RWPE2 (cell line): ENCODE measurements around the gene AHCYL2.
"Not testable (repeated sequence)": the region's sequence is repeated elsewhere in the genome, so short reads cannot be mapped to it uniquely, and the experiment has no call there.

Source experiments
- ATAC-seq: fragments of 200-7000 bp; cut with Tn5 transposase; 3 replicates; pipeline ENCODE4 v1.9.1; 2021; ENCODE audit warnings: low read depth
- DNase-seq: peaks from one replicate; pipeline ENCODE4 v3.0.0-alpha.2; 2020; ENCODE audit warnings: low spot score
- H3K27ac ChIP-seq: fragments of 450-650 bp; 2 replicates; pipeline ENCODE4 v1.5.1; 2017; ENCODE audit warnings: mild to moderate bottlenecking; ENCODE audit not compliant: poor library complexity, severe bottlenecking
- H3K27me3 ChIP-seq: fragments of 250-450 bp; sonication (Bioruptor Pico); 2 replicates; pipeline ENCODE4 v1.5.1; 2021; ENCODE audit warnings: mild to moderate bottlenecking, moderate library complexity; ENCODE audit not compliant: insufficient read depth, poor library complexity, severe bottlenecking
- H3K36me3 ChIP-seq: fragments of 250-450 bp; sonication (Bioruptor Pico); 2 replicates; pipeline ENCODE4 v1.5.1; 2020; ENCODE audit warnings: low read depth, mild to moderate bottlenecking, moderate library complexity
- H3K4me1 ChIP-seq: fragments of 250-450 bp; sonication (Bioruptor Pico); 2 replicates; pipeline ENCODE4 v1.5.1; 2021; ENCODE audit warnings: mild to moderate bottlenecking, moderate library complexity; ENCODE audit not compliant: insufficient read depth, poor library complexity, severe bottlenecking
- H3K4me3 ChIP-seq: fragments of 250-450 bp; sonication (Bioruptor Pico); 2 replicates; pipeline ENCODE4 v1.5.1; 2021; ENCODE audit warnings: mild to moderate bottlenecking, moderate library complexity; ENCODE audit not compliant: severe bottlenecking
- H3K9me3 ChIP-seq: fragments of 250-450 bp; sonication (Bioruptor Pico); 2 replicates; pipeline ENCODE4 v1.5.1; 2021; ENCODE audit warnings: mild to moderate bottlenecking, moderate library complexity; ENCODE audit not compliant: severe bottlenecking
- TF ChIP-seq, protein P1 (sequence below): fragments of 450-650 bp; IDR thresholded peaks from one replicate; pipeline ENCODE4 v1.5.1; 2017; ENCODE audit warnings: mild to moderate bottlenecking, moderate library complexity; ENCODE audit not compliant: poor library complexity, severe bottlenecking

Gene AHCYL2

GRCh38 chr7:129439963-129440625, 215.3 kb downstream of the AHCYL2 start:
- Histone ChIP-seq H3K27ac (peak overlapping the region; percentile 80), H3K4me1 (peaks cover 33% of the 10 kb centered on the region), H3K36me3 (peaks cover 20% of the 10 kb centered on the region), H3K4me3 (no peak overlapping the region), H3K9me3 (no peaks in the 10 kb centered on the region), H3K27me3 (no peaks in the 10 kb centered on the region)
- no peak for ATAC-seq
- no peak for DNase-seq
- TF ChIP-seq, protein P1, sequence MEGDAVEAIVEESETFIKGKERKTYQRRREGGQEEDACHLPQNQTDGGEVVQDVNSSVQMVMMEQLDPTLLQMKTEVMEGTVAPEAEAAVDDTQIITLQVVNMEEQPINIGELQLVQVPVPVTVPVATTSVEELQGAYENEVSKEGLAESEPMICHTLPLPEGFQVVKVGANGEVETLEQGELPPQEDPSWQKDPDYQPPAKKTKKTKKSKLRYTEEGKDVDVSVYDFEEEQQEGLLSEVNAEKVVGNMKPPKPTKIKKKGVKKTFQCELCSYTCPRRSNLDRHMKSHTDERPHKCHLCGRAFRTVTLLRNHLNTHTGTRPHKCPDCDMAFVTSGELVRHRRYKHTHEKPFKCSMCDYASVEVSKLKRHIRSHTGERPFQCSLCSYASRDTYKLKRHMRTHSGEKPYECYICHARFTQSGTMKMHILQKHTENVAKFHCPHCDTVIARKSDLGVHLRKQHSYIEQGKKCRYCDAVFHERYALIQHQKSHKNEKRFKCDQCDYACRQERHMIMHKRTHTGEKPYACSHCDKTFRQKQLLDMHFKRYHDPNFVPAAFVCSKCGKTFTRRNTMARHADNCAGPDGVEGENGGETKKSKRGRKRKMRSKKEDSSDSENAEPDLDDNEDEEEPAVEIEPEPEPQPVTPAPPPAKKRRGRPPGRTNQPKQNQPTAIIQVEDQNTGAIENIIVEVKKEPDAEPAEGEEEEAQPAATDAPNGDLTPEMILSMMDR = no peak

GRCh38 chr7:129443612-129444011, 218.8 kb downstream of the AHCYL2 start:
- no peak for DNase-seq
- Histone ChIP-seq H3K36me3 (peaks cover 20% of the 10 kb centered on the region), H3K4me1 (peaks cover 17% of the 10 kb centered on the region), H3K27ac (no peak overlapping the region), H3K27me3 (no peaks in the 10 kb centered on the region), H3K9me3 (no peaks in the 10 kb centered on the region), H3K4me3 (no peak overlapping the region)
- ATAC-seq = no peak
- TF ChIP-seq, protein P1 = no peak

DNA sequence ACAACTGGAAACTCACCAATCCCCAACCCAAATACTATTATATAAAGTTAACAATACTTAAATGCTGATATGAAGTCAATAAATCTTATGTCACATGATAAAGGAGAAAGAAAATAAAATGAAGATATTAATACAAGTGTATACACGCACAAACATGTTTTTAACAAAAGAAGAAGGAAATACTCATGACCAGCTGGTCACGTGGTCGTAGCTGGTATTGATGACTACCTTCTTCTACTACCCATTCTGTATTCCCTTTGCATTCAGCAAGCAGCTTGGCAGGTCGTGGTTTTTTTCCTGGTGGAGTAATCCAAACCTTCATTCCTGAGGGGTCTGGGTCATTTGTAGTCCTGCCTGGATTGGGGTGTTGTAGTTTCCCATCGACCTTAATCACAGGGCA, 219.9 kb downstream of the AHCYL2 start:
- not testable (repeated sequence) for H3K4me1 ChIP-seq, H3K27me3 ChIP-seq
- H3K36me3 ChIP-seq = peaks cover 20% of the 10 kb centered on the region

GRCh38 chr7:129446925-129447324, 222.1 kb downstream of the AHCYL2 start:
- not testable (repeated sequence) for H3K4me1 ChIP-seq, H3K27ac ChIP-seq, DNase-seq, ATAC-seq, H3K9me3 ChIP-seq, H3K4me3 ChIP-seq, H3K27me3 ChIP-seq
- H3K36me3 ChIP-seq = peaks cover 13% of the 10 kb centered on the region

More for the DNA sequence above, 219.9 kb downstream of the AHCYL2 start:
- DNase-seq, H3K27ac ChIP-seq, H3K4me3 ChIP-seq, ATAC-seq, H3K9me3 ChIP-seq: not testable (repeated sequence)

DNA sequence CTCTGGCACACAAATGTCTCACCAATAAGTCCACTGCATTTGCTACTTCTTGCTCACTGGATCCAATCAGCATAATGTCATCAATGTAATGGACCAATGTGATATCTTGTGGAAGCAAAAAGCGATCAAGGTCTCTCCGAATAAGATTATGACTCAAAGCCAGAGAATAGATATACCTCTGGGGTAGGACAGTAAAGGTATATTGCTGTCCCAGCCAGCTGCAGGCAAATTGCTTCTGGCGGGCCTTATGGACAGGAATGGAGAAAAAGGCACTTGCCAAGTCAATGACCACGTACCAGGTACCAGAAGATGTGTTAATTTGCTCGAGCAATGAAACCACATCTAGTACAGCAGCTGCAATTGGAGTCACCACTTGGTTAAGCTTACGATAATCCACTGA, 222.6 kb downstream of the AHCYL2 start:
- peaks cover 15% of the 10 kb centered on the region for H3K36me3 ChIP-seq
- ATAC-seq, H3K4me1 ChIP-seq, DNase-seq, H3K9me3 ChIP-seq, H3K27me3 ChIP-seq, H3K27ac ChIP-seq, H3K4me3 ChIP-seq: not testable (repeated sequence)

DNA sequence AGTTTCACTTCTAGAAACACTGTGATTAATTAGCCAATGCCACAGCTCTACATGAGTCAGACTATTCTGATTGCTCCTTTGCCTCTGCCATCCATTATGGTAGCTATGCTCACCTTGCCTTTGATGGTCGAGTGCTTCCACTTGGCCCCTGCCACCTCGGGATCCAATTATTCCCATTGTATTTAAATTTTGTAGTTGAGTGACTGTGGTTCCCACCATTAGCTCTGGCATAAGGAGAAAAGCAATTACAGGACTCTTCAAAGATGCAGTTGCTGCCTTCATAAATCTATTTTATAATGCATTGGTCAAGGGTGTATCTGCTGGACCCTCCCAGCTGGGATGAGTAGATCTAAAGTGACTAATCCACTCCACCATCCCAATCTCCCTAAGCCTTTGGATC, 223.8 kb downstream of the AHCYL2 start:
- ATAC-seq, H3K4me3 ChIP-seq, H3K27me3 ChIP-seq, DNase-seq, H3K9me3 ChIP-seq, H3K27ac ChIP-seq: not testable (repeated sequence)
- peaks cover 15% of the 10 kb centered on the region for H3K36me3 ChIP-seq
- H3K4me1 ChIP-seq = peaks cover 13% of the 10 kb centered on the region

DNA sequence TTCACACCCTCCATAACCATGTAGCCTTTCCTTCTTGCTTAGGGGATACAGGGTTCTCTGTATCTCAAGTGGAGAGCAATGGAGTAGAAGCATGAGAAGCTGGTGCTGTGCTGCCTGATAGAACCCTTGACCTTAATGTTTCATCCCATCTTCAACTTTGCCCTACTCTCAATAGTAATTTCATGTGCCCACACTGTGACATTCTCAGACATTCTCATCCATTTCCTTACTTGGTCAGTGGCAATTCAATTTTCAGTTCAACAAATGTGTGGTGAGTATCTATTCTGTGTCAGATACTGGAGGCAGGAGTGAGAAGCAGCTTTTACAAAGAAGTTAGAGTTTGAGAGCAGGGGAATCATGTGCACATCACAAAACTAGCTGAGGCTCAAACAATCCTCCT, 225.5 kb downstream of the AHCYL2 start:
- TF ChIP-seq, protein P1 = no peak
- no peak for ATAC-seq
- H3K9me3 ChIP-seq = no peaks in the 10 kb centered on the region

More for the DNA sequence above, 225.5 kb downstream of the AHCYL2 start:
- Histone ChIP-seq H3K36me3 (peaks cover 16% of the 10 kb centered on the region), H3K4me3 (no peak overlapping the region), H3K4me1 (peaks cover 17% of the 10 kb centered on the region), H3K27ac (no peak overlapping the region), H3K27me3 (no peaks in the 10 kb centered on the region)
- DNase-seq = no peak
